Left forelimb (tissue), 1 donor: Measurements from ENCODE around the gene KLK12.

Experiments used
- DNase-seq: peaks from one replicate; pipeline ENCODE4 v3.0.0-alpha.2; 2018; ENCODE audit warnings: low spot score

Gene KLK12

GRCh38 chr19:50981587-50982146 lies 53.1 kb downstream of the KLK12 start:
- DNase-seq = no peak

GRCh38 chr19:50980208-50980607 lies 54.6 kb downstream of the KLK12 start:
- no peak for DNase-seq

DNA sequence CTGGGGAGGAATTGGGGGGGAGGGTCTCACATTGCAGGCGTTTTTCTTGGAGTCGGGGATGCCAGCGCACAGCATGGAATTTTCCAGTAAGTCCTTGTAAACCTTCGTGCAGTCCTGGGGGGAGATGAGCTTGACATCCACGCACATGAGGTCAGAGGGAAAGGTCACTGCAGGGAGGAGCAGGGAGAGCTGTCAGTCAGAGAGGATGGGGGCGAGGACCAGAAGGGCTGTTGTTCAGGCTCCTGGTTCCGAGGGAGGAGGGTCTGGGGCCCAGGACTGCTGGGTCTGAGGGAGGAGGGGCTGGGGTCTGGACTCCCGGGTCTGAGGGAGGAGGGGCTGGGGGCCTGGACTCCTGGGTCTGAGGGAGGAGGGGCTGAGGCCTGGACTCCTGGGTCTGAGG lies 55.0 kb downstream of the KLK12 start:
- no peak for DNase-seq
